HepG2 (cell line): ENCODE results near the gene POU2AF2. TPM values are rescaled to one million over a fixed set of nuclear protein-coding genes. Genes with fewer than 3 reads are reported as not detected.

Source experiments
- ARNT ChIP-seq: fragments of 450-650 bp; IDR thresholded peaks from 2 replicates; pipeline ENCODE4 v1.6.1; 2017
- DNMT1 ChIP-seq: sonication (generic); formaldehyde crosslinking; IDR thresholded peaks from 2 replicates; pipeline ENCODE4 v1.5.1; 2020; ENCODE audit warnings: mild to moderate bottlenecking, missing genetic modification reagents
- ELF3 ChIP-seq: IDR thresholded peaks from 2 replicates; pipeline ENCODE4 v1.6.1; 2016; ENCODE audit warnings: missing genetic modification reagents, missing compliant biosample characterization
- FOXK2 ChIP-seq: fragments of 450-650 bp; IDR thresholded peaks from 2 replicates; pipeline ENCODE4 v1.6.1; 2016
- JUN ChIP-seq: sonication (generic); formaldehyde crosslinking; IDR thresholded peaks from 2 replicates; pipeline ENCODE4 v1.4.0; 2020; ENCODE audit warnings: mild to moderate bottlenecking, missing genetic modification reagents
- KDM5A ChIP-seq: fragments of 200-600 bp; sonication (generic); IDR thresholded peaks from 2 replicates; pipeline ENCODE4 v1.7.0; 2018; ENCODE audit warnings: antibody characterized with exemption, mild to moderate bottlenecking, low read length, borderline replicate concordance
- PRDM10 ChIP-seq: sonication (generic); formaldehyde crosslinking; IDR thresholded peaks from 2 replicates; pipeline ENCODE4 v1.4.0; 2020; ENCODE audit warnings: low read depth, missing genetic modification reagents
- RAD21 ChIP-seq: fragments of 450-650 bp; formaldehyde crosslinking; IDR thresholded peaks from 2 replicates; pipeline ENCODE4 v1.5.0; 2020; ENCODE audit warnings: mild to moderate bottlenecking
- SMC3 ChIP-seq: IDR thresholded peaks from 2 replicates; pipeline ENCODE4 v1.6.1; 2011; ENCODE audit warnings: low read length, improper control_type of control experiment
- SNAPC2 ChIP-seq: sonication (generic); formaldehyde crosslinking; IDR thresholded peaks from 2 replicates; pipeline ENCODE4 v1.8.1; 2022; ENCODE audit warnings: mild to moderate bottlenecking, missing genetic modification reagents
- SOX5 ChIP-seq: IDR thresholded peaks from 2 replicates; pipeline ENCODE4 v1.6.1; 2016; ENCODE audit warnings: borderline replicate concordance
- ZNF432 ChIP-seq: sonication (generic); formaldehyde crosslinking; IDR thresholded peaks from 2 replicates; pipeline ENCODE4 v1.5.0; 2020; ENCODE audit warnings: missing genetic modification reagents, mild to moderate bottlenecking, borderline replicate concordance
- ZNF580 ChIP-seq: IDR thresholded peaks from 2 replicates; pipeline ENCODE4 v1.6.1; 2016; ENCODE audit warnings: low read depth, borderline replicate concordance
- ZNF615 ChIP-seq: sonication (generic); formaldehyde crosslinking; IDR thresholded peaks from 2 replicates; pipeline ENCODE4 v1.5.0; 2020; ENCODE audit warnings: mild to moderate bottlenecking, missing genetic modification reagents, borderline replicate concordance
- ZNF619 ChIP-seq: sonication (generic); formaldehyde crosslinking; IDR thresholded peaks from 2 replicates; pipeline ENCODE4 v1.4.0; 2020; ENCODE audit warnings: mild to moderate bottlenecking, missing genetic modification reagents
- ZNF776 ChIP-seq: sonication (generic); formaldehyde crosslinking; IDR thresholded peaks from 2 replicates; pipeline ENCODE4 v1.4.0; 2020; ENCODE audit warnings: mild to moderate bottlenecking, missing genetic modification reagents
- ZNF782 ChIP-seq: sonication (generic); formaldehyde crosslinking; IDR thresholded peaks from 2 replicates; pipeline ENCODE4 v1.4.0; 2020; ENCODE audit warnings: missing genetic modification reagents, mild to moderate bottlenecking, borderline replicate concordance
- polyA plus RNA-seq, 8 experiments: library from polyadenylated mRNA; depleted of rRNA in 3 of 8; stranded (reverse) in 7 of 8; unstranded in 1 of 8; fragments of >200 nt; fragmentation: Illumina TruSeq in 4 of 8; extraction: Trizol in 4 of 8; gene quantifications; 2 replicates each; pipeline versions ENCODE4 v1.2.1 to v1.2.3, GENCODE V29; 2011 to 2016; ENCODE audit warnings: low read depth in 4 of 8, missing spikeins in 1 of 8, mixed read lengths in 1 of 8; ENCODE audit not compliant: insufficient read depth in 1 of 8
- total RNA-seq, 5 experiments: library from RNA; depleted of rRNA; stranded (reverse); fragments of >200 nt; fragmentation: Illumina TruSeq; extraction: Trizol; gene quantifications; 2 replicates each; pipeline ENCODE4 v1.2.3, GENCODE V29; 2016; ENCODE audit warnings: low read depth in 1 of 5
- TF ChIP-seq, protein P1 (sequence below): sonication (generic); formaldehyde crosslinking; IDR thresholded peaks from 2 replicates; pipeline ENCODE4 v1.4.0; 2020; ENCODE audit warnings: missing genetic modification reagents
- TF ChIP-seq, protein P2 (sequence below): sonication (generic); formaldehyde crosslinking; IDR thresholded peaks from 2 replicates; pipeline ENCODE4 v1.4.0; 2020; ENCODE audit warnings: missing genetic modification reagents
- TF ChIP-seq, protein P3 (sequence below): sonication (generic); formaldehyde crosslinking; conservative IDR thresholded peaks from 2 replicates; pipeline ENCODE4 v1.8.1; 2023; ENCODE audit warnings: missing genetic modification reagents

The POU2AF2 gene
- total and polyA plus RNA-seq, 2 of the 13 experiments (the other 11 are each of a cell fraction or from before 2014, with no cell fraction given) = 0.11 TPM; not detected in 1

GRCh38 chr11:111308140-111308539, 62.6 kb downstream of the POU2AF2 start (continued):
- TF ChIP-seq ZNF776 (CRISPR knock-in tag) (no peak), ARNT (no peak), DNMT1 (no peak), JUN (CRISPR knock-in tag) (no peak), FOXK2 (no peak), ZNF580 (CRISPR knock-in tag) (0 out of 2 replicates have a peak, but pooled peaks have one; percentile 30), ZNF432 (no peak), RAD21 (CRISPR knock-in tag) (peak; percentile 40; the same call in 1 of the 2 replicates), ELF3 (CRISPR knock-in tag) (0 out of 2 replicates have a peak, but pooled peaks have one; percentile 27), KDM5A (no peak), SMC3 (peak; percentile 30; the same call in 1 of the 2 replicates), PRDM10 (no peak), ZNF615 (CRISPR knock-in tag) (no peak), ZNF619 (CRISPR knock-in tag) (no peak), SNAPC2 (no peak), ZNF782 (CRISPR knock-in tag) (no peak), SOX5 (no peak)
- TF ChIP-seq, protein P1, sequence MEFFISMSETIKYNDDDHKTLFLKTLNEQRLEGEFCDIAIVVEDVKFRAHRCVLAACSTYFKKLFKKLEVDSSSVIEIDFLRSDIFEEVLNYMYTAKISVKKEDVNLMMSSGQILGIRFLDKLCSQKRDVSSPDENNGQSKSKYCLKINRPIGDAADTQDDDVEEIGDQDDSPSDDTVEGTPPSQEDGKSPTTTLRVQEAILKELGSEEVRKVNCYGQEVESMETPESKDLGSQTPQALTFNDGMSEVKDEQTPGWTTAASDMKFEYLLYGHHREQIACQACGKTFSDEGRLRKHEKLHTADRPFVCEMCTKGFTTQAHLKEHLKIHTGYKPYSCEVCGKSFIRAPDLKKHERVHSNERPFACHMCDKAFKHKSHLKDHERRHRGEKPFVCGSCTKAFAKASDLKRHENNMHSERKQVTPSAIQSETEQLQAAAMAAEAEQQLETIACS (CRISPR knock-in tag) = no peak
- TF ChIP-seq, protein P2, sequence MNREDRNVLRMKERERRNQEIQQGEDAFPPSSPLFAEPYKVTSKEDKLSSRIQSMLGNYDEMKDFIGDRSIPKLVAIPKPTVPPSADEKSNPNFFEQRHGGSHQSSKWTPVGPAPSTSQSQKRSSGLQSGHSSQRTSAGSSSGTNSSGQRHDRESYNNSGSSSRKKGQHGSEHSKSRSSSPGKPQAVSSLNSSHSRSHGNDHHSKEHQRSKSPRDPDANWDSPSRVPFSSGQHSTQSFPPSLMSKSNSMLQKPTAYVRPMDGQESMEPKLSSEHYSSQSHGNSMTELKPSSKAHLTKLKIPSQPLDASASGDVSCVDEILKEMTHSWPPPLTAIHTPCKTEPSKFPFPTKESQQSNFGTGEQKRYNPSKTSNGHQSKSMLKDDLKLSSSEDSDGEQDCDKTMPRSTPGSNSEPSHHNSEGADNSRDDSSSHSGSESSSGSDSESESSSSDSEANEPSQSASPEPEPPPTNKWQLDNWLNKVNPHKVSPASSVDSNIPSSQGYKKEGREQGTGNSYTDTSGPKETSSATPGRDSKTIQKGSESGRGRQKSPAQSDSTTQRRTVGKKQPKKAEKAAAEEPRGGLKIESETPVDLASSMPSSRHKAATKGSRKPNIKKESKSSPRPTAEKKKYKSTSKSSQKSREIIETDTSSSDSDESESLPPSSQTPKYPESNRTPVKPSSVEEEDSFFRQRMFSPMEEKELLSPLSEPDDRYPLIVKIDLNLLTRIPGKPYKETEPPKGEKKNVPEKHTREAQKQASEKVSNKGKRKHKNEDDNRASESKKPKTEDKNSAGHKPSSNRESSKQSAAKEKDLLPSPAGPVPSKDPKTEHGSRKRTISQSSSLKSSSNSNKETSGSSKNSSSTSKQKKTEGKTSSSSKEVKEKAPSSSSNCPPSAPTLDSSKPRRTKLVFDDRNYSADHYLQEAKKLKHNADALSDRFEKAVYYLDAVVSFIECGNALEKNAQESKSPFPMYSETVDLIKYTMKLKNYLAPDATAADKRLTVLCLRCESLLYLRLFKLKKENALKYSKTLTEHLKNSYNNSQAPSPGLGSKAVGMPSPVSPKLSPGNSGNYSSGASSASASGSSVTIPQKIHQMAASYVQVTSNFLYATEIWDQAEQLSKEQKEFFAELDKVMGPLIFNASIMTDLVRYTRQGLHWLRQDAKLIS (CRISPR knock-in tag) = no peak
- TF ChIP-seq, protein P3, sequence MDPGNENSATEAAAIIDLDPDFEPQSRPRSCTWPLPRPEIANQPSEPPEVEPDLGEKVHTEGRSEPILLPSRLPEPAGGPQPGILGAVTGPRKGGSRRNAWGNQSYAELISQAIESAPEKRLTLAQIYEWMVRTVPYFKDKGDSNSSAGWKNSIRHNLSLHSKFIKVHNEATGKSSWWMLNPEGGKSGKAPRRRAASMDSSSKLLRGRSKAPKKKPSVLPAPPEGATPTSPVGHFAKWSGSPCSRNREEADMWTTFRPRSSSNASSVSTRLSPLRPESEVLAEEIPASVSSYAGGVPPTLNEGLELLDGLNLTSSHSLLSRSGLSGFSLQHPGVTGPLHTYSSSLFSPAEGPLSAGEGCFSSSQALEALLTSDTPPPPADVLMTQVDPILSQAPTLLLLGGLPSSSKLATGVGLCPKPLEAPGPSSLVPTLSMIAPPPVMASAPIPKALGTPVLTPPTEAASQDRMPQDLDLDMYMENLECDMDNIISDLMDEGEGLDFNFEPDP (CRISPR knock-in tag) = no peak
